ENCODE data around the gene DHTKD1.

- TF ChIP-seq CTCF (conservative IDR thresholded peaks at IDR 0.05 in 1 of 2, IDR thresholded peaks at IDR 0.05 in 1 of 2; ENCODE audit: extremely low read depth in 1 of 2, insufficient read depth in 1 of 2, low read depth in 1 of 2, low read length in 2 of 2): no peak
- TF ChIP-seq EZH2 (IDR thresholded peaks at IDR 0.05; ENCODE audit: borderline replicate concordance, low read length): no peak
These were observed 26.4 kb upstream of the DHTKD1 start for GRCh38 chr10:12042409-12042796.

All from mammary epithelial cell (primary cell).